NCI-H1105 (cell line): ENCODE data around the gene TTYH1.
"Not testable (repeated sequence)": the region's sequence is repeated elsewhere in the genome, so short reads cannot be mapped to it uniquely, and the experiment has no call there.

Source experiments
- DNase-seq: peaks from one replicate; lab custom pipeline; 2025; lab: John Stamatoyannopoulos, UW

TTYH1 gene

DNA sequence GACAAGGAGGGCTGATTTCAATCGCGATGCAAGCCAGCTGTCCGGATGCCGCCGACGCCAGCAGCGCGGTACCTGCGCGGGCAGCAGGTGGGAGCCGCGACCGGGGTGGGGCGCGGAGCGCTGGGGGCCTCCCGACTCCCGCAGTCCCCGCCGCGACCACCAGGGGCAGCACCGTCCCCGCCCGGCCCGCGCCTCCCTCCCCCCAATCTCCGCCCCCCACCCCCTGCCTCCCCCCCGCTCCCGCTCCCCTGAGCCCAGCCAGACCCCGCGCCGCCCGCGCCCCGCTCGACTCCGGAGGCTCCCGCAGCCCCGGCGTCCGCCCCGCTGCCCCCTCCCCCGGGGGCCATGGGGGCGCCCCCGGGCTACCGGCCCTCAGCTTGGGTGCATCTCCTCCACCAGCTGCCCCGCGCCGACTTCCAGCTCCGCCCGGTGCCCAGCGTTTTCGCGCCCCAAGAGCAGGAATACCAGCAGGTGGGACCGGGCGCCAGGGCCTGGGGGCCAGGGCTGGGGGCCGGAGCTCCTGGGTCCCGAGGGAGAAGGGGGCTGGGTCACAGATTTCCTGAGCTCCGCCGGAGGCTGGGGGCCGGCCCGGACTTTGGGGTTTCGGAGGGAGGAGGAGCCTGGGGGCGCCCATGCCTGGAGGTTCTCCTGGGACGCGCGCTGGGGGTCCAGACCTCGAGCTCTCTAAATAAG is at the start of gene TTYH1:
Gene TTYH1, plus strand, starts transcription at position 257 of the 693 bp plus-strand sequence. Its CDS starts 89 bp downstream, at position 346.
- DNase-seq = no peak

DNA sequence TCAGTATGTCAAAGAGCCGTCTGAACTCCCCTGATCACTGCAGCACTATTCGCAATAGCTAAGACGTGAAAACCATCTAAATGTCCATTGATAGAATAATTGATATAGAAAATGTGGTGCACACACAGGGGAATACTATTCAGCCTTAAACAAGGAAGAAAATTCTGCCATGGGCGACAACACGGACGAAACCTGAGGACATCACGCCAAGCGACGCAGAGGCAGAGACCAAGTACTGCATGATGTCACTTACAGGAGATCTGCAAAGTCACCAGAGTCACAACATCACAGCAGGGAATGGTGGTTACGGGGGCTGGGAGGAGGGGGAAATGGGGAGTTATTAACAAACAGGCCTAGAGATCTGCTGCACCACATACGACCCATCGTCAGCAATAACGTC is 49.5 kb upstream of the TTYH1 start:
- DNase-seq = not testable (repeated sequence)

- DNase-seq = no peak
Observed at GRCh38 chr19:54366811-54367210, 48.5 kb upstream of the TTYH1 start.

DNA sequence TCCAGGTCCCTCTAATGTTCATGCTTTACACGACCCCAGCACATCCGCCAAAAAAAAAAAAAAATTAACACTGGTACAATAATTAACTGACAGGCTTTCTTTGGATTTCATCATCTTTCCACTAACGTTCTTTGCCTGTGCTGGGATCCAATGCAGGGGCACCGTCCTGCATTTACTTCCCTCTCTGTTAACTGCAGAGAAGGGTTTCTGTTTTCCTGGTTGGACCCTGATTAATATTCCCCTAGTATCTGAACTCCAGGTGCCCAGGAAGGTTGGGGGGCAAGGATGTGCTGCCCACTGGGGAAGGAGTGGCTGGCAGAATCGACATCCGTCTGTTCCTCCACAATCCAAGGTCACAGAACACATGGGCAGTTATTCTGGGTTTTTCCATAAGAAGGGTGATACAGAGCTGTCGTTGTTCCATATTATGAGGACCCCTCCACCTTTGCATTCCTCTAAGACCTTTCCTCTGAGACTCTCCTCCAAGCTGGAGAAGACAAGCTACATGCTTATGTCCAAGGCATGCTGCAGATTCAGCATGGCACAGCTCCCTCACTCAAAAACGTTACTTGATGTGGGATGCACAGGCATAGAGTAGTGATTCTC is 46.1 kb upstream of the TTYH1 start:
- no peak for DNase-seq

- DNase-seq = not testable (repeated sequence)
Observed at GRCh38 chr19:54369688-54370433, 45.4 kb upstream of the TTYH1 start.

- not testable (repeated sequence) for DNase-seq
Observed at GRCh38 chr19:54370434-54370796, 44.8 kb upstream of the TTYH1 start.

GRCh38 chr19:54371453-54371852 is 43.8 kb upstream of the TTYH1 start:
- DNase-seq = not testable (repeated sequence)

GRCh38 chr19:54373781-54374631 is 41.3 kb upstream of the TTYH1 start:
- DNase-seq = no peak

DNA sequence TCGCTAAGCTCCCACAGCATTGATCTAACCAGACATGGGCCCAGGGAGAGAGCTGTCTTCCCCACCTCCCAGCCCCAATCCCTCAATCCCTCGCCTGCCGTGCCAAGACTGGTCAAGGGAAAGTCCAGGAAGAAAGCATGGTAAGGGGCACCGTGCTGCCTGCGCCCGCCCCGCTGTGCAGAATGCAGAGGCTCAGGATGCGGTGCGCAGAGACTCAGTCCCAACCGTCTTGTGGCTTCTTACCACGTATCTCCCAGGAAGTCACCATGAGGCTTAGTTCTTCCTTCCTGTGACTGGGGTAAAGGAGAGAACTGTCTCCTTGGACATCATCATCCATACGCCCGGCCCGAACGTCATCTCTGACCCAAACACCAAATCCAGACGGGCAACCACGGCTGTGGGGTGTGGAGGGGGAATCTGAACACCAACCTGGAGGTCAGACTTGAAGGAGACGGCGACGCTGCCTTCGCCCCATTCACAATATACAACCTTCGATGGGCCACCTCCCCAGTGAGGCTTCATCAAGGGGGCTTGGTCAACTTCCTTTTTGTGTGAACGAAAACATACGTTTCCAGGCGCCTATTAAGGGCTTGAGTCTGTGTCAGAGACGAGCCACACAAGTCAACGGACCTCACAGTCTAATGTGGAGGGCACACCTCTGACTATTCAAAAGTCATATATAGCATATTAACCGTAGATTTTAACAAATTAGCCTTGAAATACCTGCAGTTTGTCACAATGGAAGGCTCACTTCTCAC is 39.9 kb upstream of the TTYH1 start:
- not testable (repeated sequence) for DNase-seq

GRCh38 chr19:54376610-54377285 is 38.5 kb upstream of the TTYH1 start:
- DNase-seq = no peak

DNA sequence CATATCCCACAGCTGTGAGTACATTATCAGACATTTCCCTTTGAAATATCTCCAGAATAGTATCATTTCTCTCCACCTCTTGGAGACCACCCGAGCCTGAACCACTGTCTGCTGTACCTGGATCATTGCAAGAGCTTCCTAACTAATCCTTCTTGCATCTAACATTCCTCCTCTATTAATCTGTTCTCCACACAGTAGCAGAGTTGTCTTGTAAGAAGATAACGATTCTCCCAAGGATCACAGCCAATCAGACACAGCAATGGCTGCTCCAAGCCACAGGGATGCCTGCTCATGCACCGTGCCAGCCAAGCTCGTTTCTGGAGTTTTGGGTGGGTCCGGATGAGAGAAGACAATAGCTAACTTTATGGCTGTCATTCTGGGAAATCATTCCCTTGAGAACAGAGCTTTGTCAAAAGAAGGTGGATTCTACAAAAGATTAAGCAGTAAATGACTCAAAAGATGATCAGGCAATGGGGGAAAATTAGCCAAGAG is 36.0 kb upstream of the TTYH1 start:
- DNase-seq = no peak

GRCh38 chr19:54380897-54381296 is 34.4 kb upstream of the TTYH1 start:
- no peak for DNase-seq

DNA sequence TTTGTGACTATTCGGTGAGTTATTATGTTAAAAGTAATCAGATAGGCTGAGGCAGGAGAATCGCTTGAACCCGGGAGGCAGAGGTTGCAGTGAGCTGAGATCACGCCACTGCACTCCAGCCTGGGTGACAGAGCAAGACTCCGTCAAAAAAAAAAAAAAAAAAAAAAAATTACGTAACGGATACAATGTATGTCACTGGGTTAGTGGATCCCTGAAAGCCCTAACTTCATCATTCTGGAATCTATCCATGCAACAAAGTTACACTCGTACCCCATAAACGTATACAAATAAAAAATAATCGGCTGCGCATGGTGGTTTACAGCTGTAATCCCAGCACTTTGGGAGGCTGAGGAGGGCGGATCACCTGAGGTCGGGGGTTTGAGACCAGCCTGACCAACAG is 33.2 kb upstream of the TTYH1 start:
- not testable (repeated sequence) for DNase-seq

- no peak for DNase-seq
Observed at GRCh38 chr19:54383330-54383729, 31.9 kb upstream of the TTYH1 start.

DNA sequence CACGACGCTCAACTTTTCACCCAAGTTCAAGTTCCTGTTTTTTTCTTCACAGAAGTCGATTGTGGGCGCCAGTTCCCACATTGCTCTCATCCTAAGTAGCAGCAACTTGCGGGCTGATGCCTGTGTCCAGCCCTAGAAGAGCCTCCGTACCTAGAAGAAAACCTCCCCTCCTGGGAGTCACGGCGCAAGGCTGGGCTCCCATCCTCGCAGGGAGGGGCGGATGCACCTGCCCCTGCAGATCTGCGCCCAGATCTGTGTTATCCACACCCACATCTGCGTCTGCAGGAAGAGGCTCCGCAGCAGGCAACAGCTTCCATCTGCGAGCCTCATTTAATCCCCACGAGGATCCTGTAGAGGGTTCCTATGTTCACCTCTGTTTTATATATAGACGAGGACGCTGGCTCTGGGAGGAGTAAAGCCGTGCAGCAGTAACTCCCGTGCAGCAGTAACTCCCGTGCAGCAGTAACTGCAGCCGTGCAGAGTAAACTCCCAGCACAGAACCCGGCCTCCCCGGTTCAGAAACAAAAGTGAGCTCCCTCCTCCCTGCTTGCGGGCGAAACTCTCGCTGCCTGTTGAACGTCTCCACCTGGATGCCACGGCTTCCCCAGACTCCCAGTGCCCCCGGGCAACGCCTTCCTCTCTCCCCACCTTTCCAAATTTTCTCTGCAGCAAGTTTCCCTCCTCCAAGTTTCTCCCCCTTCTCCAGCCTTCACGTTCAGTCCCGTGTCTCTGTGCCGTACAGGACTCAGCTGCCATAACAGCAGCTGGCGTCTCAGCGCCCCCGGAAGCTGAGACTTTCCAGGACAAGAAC is 27.1 kb upstream of the TTYH1 start:
- no peak for DNase-seq

DNA sequence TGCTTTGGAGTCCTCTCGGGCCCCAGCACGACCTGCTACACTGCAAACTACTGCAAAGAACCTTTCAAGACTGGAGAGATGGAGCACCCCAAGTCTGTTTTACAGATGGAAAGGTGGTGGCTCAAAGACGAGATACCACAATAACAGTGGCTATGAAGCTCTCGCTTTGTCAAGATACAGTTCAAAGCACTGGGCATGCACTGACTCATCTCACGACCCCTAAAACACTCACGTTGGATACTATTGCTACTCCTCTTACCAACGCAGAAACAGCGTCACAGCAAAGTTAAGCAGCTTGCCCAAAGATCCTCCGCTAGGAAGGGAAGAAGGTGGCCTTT is 26.5 kb upstream of the TTYH1 start:
- DNase-seq = no peak

- DNase-seq = no peak
Observed at GRCh38 chr19:54389553-54389952, 25.7 kb upstream of the TTYH1 start.

- peak; percentile 66 for DNase-seq
Observed at GRCh38 chr19:54390942-54391577, 24.2 kb upstream of the TTYH1 start.

- no peak for DNase-seq
Observed at GRCh38 chr19:54391589-54392061, 23.6 kb upstream of the TTYH1 start.
